Stimulated activated CD4-positive, alpha-beta T cell treated with anti-CD3 and anti-CD28 coated beads, Interleukin-4, amount 100 ng/mL, for 24 hours (primary cell): ENCODE data around the gene CYB561D1.

Experiments
- DNase-seq: peaks from one replicate; pipeline ENCODE4 v3.0.0-alpha.2; 2020

The CYB561D1 gene

GRCh38 chr1:109531826-109532364 lies 38.0 kb downstream of the CYB561D1 start:
- DNase-seq: no peak

GRCh38 chr1:109532365-109533136 lies 38.7 kb downstream of the CYB561D1 start:
- DNase-seq: peak; percentile 95

- DNase-seq: no peak
Observed at GRCh38 chr1:109534307-109534858, 40.5 kb downstream of the CYB561D1 start.

GRCh38 chr1:109535481-109535880 lies 41.6 kb downstream of the CYB561D1 start:
- no peak for DNase-seq

- DNase-seq: no peak
Observed at GRCh38 chr1:109535971-109536491, 42.1 kb downstream of the CYB561D1 start.

- DNase-seq: no peak
Observed at GRCh38 chr1:109537450-109538178, 43.7 kb downstream of the CYB561D1 start.

- DNase-seq: no peak
Observed at GRCh38 chr1:109538827-109539555, 45.1 kb downstream of the CYB561D1 start.

GRCh38 chr1:109539676-109540075 lies 45.8 kb downstream of the CYB561D1 start, which contains the start of gene GPR61:
GPR61 (plus strand) TSS chr1:109539872; CDS start chr1:109543023, 3,151 bp downstream.
- no peak for DNase-seq

- no peak for DNase-seq
Observed at GRCh38 chr1:109541102-109541501, 47.2 kb downstream of the CYB561D1 start.

GRCh38 chr1:109542657-109543056 lies 48.8 kb downstream of the CYB561D1 start:
- no peak for DNase-seq

GRCh38 chr1:109543283-109543987 lies 49.5 kb downstream of the CYB561D1 start:
- DNase-seq: no peak

- no peak for DNase-seq
Observed at GRCh38 chr1:109543988-109544735, 50.3 kb downstream of the CYB561D1 start.

GRCh38 chr1:109546311-109547109 lies 52.6 kb downstream of the CYB561D1 start:
- DNase-seq: peak; percentile 94

- DNase-seq: peak; percentile 28
Observed at GRCh38 chr1:109547463-109548320, 53.8 kb downstream of the CYB561D1 start.

GRCh38 chr1:109548321-109549267 lies 54.7 kb downstream of the CYB561D1 start, which contains the start of gene GNAI3:
GNAI3 (plus strand) TSS chr1:109548615; CDS start chr1:109548721, 106 bp downstream.
- peak; percentile 97 for DNase-seq
